Lower leg skin (tissue), 3 donors: ENCODE data around the gene YTHDF1.

Experiments used
- POLR2A ChIP-seq, 2 donors: fragments of 450-650 bp; IDR thresholded peaks; one replicate each; pipeline ENCODE4 v1.6.1; 2016 to 2017; ENCODE audit warnings: antibody characterized with exemption in 2 of 2, mild to moderate bottlenecking in 1 of 2, moderate library complexity in 1 of 2
- TF ChIP-seq, protein P1 (sequence below), 3 donors: fragments of 450-650 bp; IDR thresholded peaks; one replicate each; pipeline ENCODE4 v1.5.1; 2016; ENCODE audit warnings: antibody characterized with exemption in 3 of 3, mild to moderate bottlenecking in 3 of 3, moderate library complexity in 2 of 3

DNA sequence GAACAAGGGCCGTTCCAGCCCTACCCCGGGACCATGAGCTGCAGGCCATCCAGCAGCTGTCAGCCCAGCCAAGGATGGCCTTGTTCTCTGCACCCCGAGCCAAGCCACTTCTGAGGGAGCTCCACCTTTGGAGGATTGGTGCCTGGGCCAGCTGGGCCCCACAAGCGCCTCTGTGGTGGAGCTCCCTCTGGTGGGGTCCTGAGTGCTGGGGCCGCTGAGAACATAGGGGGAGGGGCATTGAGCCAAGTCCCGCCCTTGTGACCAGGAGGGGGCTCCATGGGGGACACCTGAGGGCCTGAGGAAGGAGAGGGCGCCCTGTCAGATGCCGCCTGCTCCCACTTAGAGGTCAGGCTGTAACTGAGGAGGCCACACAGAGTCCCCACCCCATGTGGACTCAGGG lies 43.2 kb downstream of the YTHDF1 start:
- TF ChIP-seq, protein P1, sequence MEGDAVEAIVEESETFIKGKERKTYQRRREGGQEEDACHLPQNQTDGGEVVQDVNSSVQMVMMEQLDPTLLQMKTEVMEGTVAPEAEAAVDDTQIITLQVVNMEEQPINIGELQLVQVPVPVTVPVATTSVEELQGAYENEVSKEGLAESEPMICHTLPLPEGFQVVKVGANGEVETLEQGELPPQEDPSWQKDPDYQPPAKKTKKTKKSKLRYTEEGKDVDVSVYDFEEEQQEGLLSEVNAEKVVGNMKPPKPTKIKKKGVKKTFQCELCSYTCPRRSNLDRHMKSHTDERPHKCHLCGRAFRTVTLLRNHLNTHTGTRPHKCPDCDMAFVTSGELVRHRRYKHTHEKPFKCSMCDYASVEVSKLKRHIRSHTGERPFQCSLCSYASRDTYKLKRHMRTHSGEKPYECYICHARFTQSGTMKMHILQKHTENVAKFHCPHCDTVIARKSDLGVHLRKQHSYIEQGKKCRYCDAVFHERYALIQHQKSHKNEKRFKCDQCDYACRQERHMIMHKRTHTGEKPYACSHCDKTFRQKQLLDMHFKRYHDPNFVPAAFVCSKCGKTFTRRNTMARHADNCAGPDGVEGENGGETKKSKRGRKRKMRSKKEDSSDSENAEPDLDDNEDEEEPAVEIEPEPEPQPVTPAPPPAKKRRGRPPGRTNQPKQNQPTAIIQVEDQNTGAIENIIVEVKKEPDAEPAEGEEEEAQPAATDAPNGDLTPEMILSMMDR (IDR thresholded peaks at IDR 0.05), result no peak
- no peak for TF ChIP-seq POLR2A (IDR thresholded peaks at IDR 0.05)
